Measurements from ENCODE around the gene PLEK2.

DNA sequence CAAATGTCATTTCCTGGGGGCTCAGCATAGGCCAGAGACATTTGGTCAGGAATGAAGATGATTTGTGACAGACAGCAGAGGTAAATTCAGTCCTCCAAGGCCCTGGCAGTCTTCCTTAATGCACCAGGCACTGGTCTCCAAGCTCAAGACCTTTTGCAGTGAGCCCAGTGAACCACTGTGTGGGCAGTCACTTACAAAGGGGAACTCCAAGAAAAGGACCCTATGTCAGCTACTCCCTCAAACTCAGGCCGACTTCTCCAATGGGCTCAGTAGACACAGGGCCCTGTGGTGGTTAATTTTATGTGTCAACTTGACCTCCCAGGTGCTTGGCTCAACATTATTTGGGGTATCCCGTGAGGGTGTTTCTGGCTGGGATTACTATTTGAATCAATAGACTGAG, 29.3 kb upstream of the PLEK2 start:
- TF ChIP-seq ESRRG (CRISPR knock-in tag; IDR thresholded peaks at IDR 0.05) (no peak), RARB (CRISPR knock-in tag; IDR thresholded peaks at IDR 0.05) (no peak), TSHZ2 (CRISPR knock-in tag; IDR thresholded peaks at IDR 0.05) (no peak), BACH2 (CRISPR knock-in tag; IDR thresholded peaks at IDR 0.05; ENCODE audit: borderline replicate concordance) (no peak)
- TF ChIP-seq, protein P1, sequence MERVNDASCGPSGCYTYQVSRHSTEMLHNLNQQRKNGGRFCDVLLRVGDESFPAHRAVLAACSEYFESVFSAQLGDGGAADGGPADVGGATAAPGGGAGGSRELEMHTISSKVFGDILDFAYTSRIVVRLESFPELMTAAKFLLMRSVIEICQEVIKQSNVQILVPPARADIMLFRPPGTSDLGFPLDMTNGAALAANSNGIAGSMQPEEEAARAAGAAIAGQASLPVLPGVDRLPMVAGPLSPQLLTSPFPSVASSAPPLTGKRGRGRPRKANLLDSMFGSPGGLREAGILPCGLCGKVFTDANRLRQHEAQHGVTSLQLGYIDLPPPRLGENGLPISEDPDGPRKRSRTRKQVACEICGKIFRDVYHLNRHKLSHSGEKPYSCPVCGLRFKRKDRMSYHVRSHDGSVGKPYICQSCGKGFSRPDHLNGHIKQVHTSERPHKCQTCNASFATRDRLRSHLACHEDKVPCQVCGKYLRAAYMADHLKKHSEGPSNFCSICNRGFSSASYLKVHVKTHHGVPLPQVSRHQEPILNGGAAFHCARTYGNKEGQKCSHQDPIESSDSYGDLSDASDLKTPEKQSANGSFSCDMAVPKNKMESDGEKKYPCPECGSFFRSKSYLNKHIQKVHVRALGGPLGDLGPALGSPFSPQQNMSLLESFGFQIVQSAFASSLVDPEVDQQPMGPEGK (CRISPR knock-in tag; IDR thresholded peaks at IDR 0.05; ENCODE audit: borderline replicate concordance) = no peak
